H9 (cell line): ENCODE data around the gene CCDC88C. TPM values are rescaled to one million over a fixed set of nuclear protein-coding genes. Genes with fewer than 3 reads are reported as not detected.

Source experiments
- DNase-seq: peaks from one replicate; pipeline ENCODE4 v3.0.0-alpha.2; 2017
- H2AFZ ChIP-seq: one replicate; pipeline ENCODE4 v1.6.1; 2013; ENCODE audit warnings: mild to moderate bottlenecking, low read length, control low read depth, moderate library complexity
- H2AK5ac ChIP-seq: 2 replicates; pipeline ENCODE4 v1.6.1; 2013; ENCODE audit warnings: low read length, control low read depth, mixed read lengths; ENCODE audit not compliant: insufficient read length
- H2BK120ac ChIP-seq: one replicate; pipeline ENCODE4 v1.6.1; 2013; ENCODE audit warnings: low read depth, mild to moderate bottlenecking, low read length, control low read depth, inconsistent platforms; ENCODE audit not compliant: poor library complexity, severe bottlenecking
- H2BK12ac ChIP-seq: 2 replicates; pipeline ENCODE4 v1.6.1; 2013; ENCODE audit warnings: low read length, control low read depth, mixed read lengths, low read depth; ENCODE audit not compliant: insufficient read length
- H2BK15ac ChIP-seq: 2 replicates; pipeline ENCODE4 v1.6.1; 2013; ENCODE audit warnings: low read depth, low read length, control low read depth
- H2BK20ac ChIP-seq: one replicate; pipeline ENCODE4 v1.6.1; 2013; ENCODE audit warnings: low read depth, mild to moderate bottlenecking, low read length, control low read depth, inconsistent platforms; ENCODE audit not compliant: poor library complexity, severe bottlenecking
- H2BK5ac ChIP-seq: 2 replicates; pipeline ENCODE4 v1.6.1; 2013; ENCODE audit warnings: low read length, control low read depth, mixed read lengths; ENCODE audit not compliant: insufficient read length
- H3K14ac ChIP-seq: 2 replicates; pipeline ENCODE4 v1.6.1; 2013; ENCODE audit warnings: low read length, control low read depth; ENCODE audit not compliant: insufficient read depth
- H3K18ac ChIP-seq: 2 replicates; pipeline ENCODE4 v1.6.1; 2013; ENCODE audit warnings: low read depth, mild to moderate bottlenecking, mixed read lengths, low read length, control low read depth; ENCODE audit not compliant: insufficient read length
- H3K23ac ChIP-seq: 2 replicates; pipeline ENCODE4 v1.6.1; 2013; ENCODE audit warnings: low read length, control low read depth, mixed read lengths, low read depth; ENCODE audit not compliant: insufficient read length
- H3K23me2 ChIP-seq: 2 replicates; pipeline ENCODE4 v1.6.1; 2013; ENCODE audit warnings: low read depth, mild to moderate bottlenecking, mixed read lengths, low read length, control low read depth; ENCODE audit not compliant: insufficient read length, poor library complexity, severe bottlenecking
- H3K27ac ChIP-seq: 2 replicates; pipeline ENCODE4 v1.5.1; 2013; ENCODE audit warnings: low read length, control low read depth, mixed read lengths, low read depth; ENCODE audit not compliant: insufficient read length
- H3K27me3 ChIP-seq: 2 replicates; pipeline ENCODE4 v1.6.1; 2013; ENCODE audit warnings: low read length, control low read depth, inconsistent platforms; ENCODE audit not compliant: insufficient read depth
- H3K4ac ChIP-seq: 2 replicates; pipeline ENCODE4 v1.6.1; 2013; ENCODE audit warnings: low read depth, mild to moderate bottlenecking, control low read depth, inconsistent platforms, low read length, moderate library complexity
- H3K4me1 ChIP-seq: 2 replicates; pipeline ENCODE4 v1.6.1; 2013; ENCODE audit warnings: low read length, control low read depth, inconsistent platforms; ENCODE audit not compliant: insufficient read depth
- H3K4me2 ChIP-seq: 2 replicates; pipeline ENCODE4 v1.6.1; 2013; ENCODE audit warnings: low read length, control low read depth, mixed read lengths; ENCODE audit not compliant: insufficient read length, insufficient read depth
- H3K56ac ChIP-seq: 2 replicates; pipeline ENCODE4 v1.6.1; 2013; ENCODE audit warnings: low read depth, mild to moderate bottlenecking, mixed read lengths, low read length, control low read depth; ENCODE audit not compliant: insufficient read length
- H3K79me1 ChIP-seq: 2 replicates; pipeline ENCODE4 v1.6.1; 2013; ENCODE audit warnings: low read depth, mild to moderate bottlenecking, moderate library complexity, low read length, control low read depth, inconsistent platforms; ENCODE audit not compliant: insufficient read depth, poor library complexity, severe bottlenecking
- H3K79me2 ChIP-seq: 2 replicates; pipeline ENCODE4 v1.6.1; 2013; ENCODE audit warnings: low read length, control low read depth, inconsistent platforms; ENCODE audit not compliant: insufficient read depth
- H3K9ac ChIP-seq: 2 replicates; pipeline ENCODE4 v1.6.1; 2013; ENCODE audit warnings: low read length, control low read depth, mixed read lengths; ENCODE audit not compliant: insufficient read length; ENCODE audit errors: extremely low read depth
- H3K9me3 ChIP-seq: one replicate; pipeline ENCODE4 v1.6.1; 2013; ENCODE audit warnings: low read depth, low read length, inconsistent platforms; ENCODE audit not compliant: control insufficient read depth
- H3T11ph ChIP-seq: one replicate; pipeline ENCODE4 v1.6.1; 2013; ENCODE audit warnings: mild to moderate bottlenecking, low read length, control low read depth, inconsistent platforms
- H4K20me1 ChIP-seq: one replicate; pipeline ENCODE4 v1.6.1; 2013; ENCODE audit not compliant: control insufficient read depth, insufficient read length, insufficient read depth
- H4K5ac ChIP-seq: 2 replicates; pipeline ENCODE4 v1.6.1; 2013; ENCODE audit warnings: low read depth, mild to moderate bottlenecking, mixed read lengths, low read length, control low read depth; ENCODE audit not compliant: insufficient read length
- H4K8ac ChIP-seq: replicated peaks from 2 replicates; pipeline ENCODE4 v1.6.1; 2013; ENCODE audit warnings: low read length, control low read depth, mixed read lengths, low read depth; ENCODE audit not compliant: insufficient read length
- H4K91ac ChIP-seq: 2 replicates; pipeline ENCODE4 v1.6.1; 2013; ENCODE audit warnings: low read depth, mild to moderate bottlenecking, moderate library complexity, mixed read lengths, low read length, control low read depth; ENCODE audit not compliant: insufficient read length
- H3K27ac Mint-ChIP-seq, 3 experiments: 2 replicates in 2 of 3; 3 replicates in 1 of 3; pipeline ENCODE4 v1.8.0; 2020 to 2021; ENCODE audit warnings: mixed read lengths in 3 of 3, mild to moderate bottlenecking in 1 of 3, moderate library complexity in 1 of 3
- H3K27me3 Mint-ChIP-seq: 2 replicates; pipeline ENCODE4 v1.8.0; 2021; ENCODE audit warnings: low read depth, mild to moderate bottlenecking, moderate library complexity, mixed read lengths
- H3K36me3 Mint-ChIP-seq, 3 experiments: 2 replicates in 2 of 3; 3 replicates in 1 of 3; pipeline ENCODE4 v1.8.0; 2020 to 2021; ENCODE audit warnings: low read depth in 3 of 3, mixed read lengths in 3 of 3; ENCODE audit not compliant: insufficient read depth in 1 of 3
- H3K4me1 Mint-ChIP-seq, 2 experiments: 2 replicates each; pipeline ENCODE4 v1.8.0; 2020; ENCODE audit warnings: mixed read lengths in 2 of 2
- H3K4me3 Mint-ChIP-seq, 2 experiments: 2 replicates in 1 of 2; 3 replicates in 1 of 2; pipeline ENCODE4 v1.8.0; 2020 to 2021; ENCODE audit warnings: mild to moderate bottlenecking in 2 of 2, mixed read lengths in 2 of 2, moderate library complexity in 1 of 2
- H3K9me3 Mint-ChIP-seq, 2 experiments: 2 replicates in 1 of 2; 3 replicates in 1 of 2; pipeline ENCODE4 v1.8.0; 2020; ENCODE audit warnings: mild to moderate bottlenecking in 2 of 2, mixed read lengths in 2 of 2, moderate library complexity in 1 of 2
- WGBS: extraction: QIAGEN DNeasy Blood & Tissue Kit; methylation state at CpG from one replicate; pipeline ENCODE4 v1.1.7; 2013; ENCODE audit warnings: missing lambda C conversion rate, low lambda C conversion rate, mixed read lengths; ENCODE audit not compliant: insufficient read length; ENCODE audit errors: extremely low coverage; 5-methylcytosine and 5-hydroxymethylcytosine counted together
- total RNA-seq: library from RNA; stranded (reverse); gene quantifications from 2 replicates; pipeline ENCODE4 v1.2.1, GENCODE V29; 2021
- TF ChIP-seq, protein P1 (sequence below): fragments of 200-600 bp; sonication (generic); conservative IDR thresholded peaks from 3 replicates; pipeline ENCODE4 v1.8.0; 2021; ENCODE audit warnings: antibody characterized with exemption, mild to moderate bottlenecking

CCDC88C gene
- total RNA-seq, 1 experiment from 2014 or later, result 52.4 TPM

DNA sequence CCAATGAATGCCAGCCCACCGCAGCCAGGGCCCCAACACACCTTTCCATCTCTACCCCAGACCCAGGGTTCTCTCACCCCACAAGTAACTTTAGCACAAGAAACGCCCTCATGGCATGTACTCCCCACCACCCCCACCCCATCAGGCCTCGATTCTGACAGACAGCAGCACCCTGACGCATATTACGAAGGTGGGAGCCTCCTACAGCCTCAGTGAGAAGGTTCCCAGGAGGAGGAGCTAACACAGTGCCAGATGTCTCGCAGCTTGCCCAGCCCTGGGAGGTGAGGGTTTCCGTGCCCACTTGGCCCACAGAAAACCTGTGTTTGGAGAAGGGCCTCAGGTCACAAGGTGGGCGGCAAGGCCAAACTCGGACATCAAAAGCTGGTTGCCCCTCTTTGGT lies 32.4 kb downstream of the CCDC88C start:
- H2BK120ac ChIP-seq, result no peak overlapping the region
- no peak overlapping the region for H3K27ac ChIP-seq
- peak overlapping the region; percentile 39; the same call in 1 of the 2 replicates for H3K14ac ChIP-seq
- no peak overlapping the region for H3K9ac ChIP-seq
- H2BK20ac ChIP-seq, result no peak overlapping the region
- no peak overlapping the region for H3K4ac ChIP-seq
- TF ChIP-seq, protein P1, sequence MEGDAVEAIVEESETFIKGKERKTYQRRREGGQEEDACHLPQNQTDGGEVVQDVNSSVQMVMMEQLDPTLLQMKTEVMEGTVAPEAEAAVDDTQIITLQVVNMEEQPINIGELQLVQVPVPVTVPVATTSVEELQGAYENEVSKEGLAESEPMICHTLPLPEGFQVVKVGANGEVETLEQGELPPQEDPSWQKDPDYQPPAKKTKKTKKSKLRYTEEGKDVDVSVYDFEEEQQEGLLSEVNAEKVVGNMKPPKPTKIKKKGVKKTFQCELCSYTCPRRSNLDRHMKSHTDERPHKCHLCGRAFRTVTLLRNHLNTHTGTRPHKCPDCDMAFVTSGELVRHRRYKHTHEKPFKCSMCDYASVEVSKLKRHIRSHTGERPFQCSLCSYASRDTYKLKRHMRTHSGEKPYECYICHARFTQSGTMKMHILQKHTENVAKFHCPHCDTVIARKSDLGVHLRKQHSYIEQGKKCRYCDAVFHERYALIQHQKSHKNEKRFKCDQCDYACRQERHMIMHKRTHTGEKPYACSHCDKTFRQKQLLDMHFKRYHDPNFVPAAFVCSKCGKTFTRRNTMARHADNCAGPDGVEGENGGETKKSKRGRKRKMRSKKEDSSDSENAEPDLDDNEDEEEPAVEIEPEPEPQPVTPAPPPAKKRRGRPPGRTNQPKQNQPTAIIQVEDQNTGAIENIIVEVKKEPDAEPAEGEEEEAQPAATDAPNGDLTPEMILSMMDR, result no peak
- H2BK15ac ChIP-seq, result no peak overlapping the region
- H2BK5ac ChIP-seq, result no peak overlapping the region
- peaks cover 24% of the 10 kb centered on the region; the same call in 1 of the 2 replicates for H3K79me2 ChIP-seq
- Mint-ChIP-seq H3K27ac (peak overlapping the region in 1 of 3 experiments; percentile 79; a peak in 1 of 7 replicates), H3K4me3 (no peak overlapping the region), H3K27me3 (no peaks in the 10 kb centered on the region), H3K36me3 (peaks cover 0 to 2% (median 0%) of the 10 kb centered on the region in 3 experiments; a peak in 4 of 7 replicates), H3K4me1 (peaks cover 64 to 70% of the 10 kb centered on the region in 2 experiments), H3K9me3 (no peaks in the 10 kb centered on the region; a peak in 1 of 5 replicates)
- H3K4me1 ChIP-seq, result peaks cover 17% of the 10 kb centered on the region
- H3K23me2 ChIP-seq, result no peaks in the 10 kb centered on the region
- H3K23ac ChIP-seq, result no peak overlapping the region
- no peak overlapping the region for H4K8ac ChIP-seq
- peak overlapping the region; percentile 25 for H4K91ac ChIP-seq
- H3K56ac ChIP-seq, result no peak overlapping the region
- H3K18ac ChIP-seq, result no peak overlapping the region
- H3T11ph ChIP-seq, result no peak overlapping the region
- no CpG with 5 or more reads among the region's 9 CpGs for WGBS
- no peaks in the 10 kb centered on the region for H3K9me3 ChIP-seq
- no peak overlapping the region for H4K5ac ChIP-seq
- no peaks in the 10 kb centered on the region for H3K27me3 ChIP-seq
- DNase-seq, result no peak
- no peaks in the 10 kb centered on the region for H4K20me1 ChIP-seq
- H3K79me1 ChIP-seq, result peaks cover 14% of the 10 kb centered on the region
- H2AFZ ChIP-seq, result no peak overlapping the region
- H2BK12ac ChIP-seq, result no peak overlapping the region
- no peak overlapping the region for H2AK5ac ChIP-seq
- H3K4me2 ChIP-seq, result no peak overlapping the region
